GM19025 (cell line): ENCODE results near the gene BTG3.

Experiments used
- ATAC-seq: cut with Tn5 transposase; IDR thresholded peaks from one replicate; pipeline ENCODE4 v1.9.1; 2021; ENCODE audit warnings: mild to moderate bottlenecking, low read depth, moderate library complexity; ENCODE audit not compliant: unreplicated experiment

BTG3 gene

DNA sequence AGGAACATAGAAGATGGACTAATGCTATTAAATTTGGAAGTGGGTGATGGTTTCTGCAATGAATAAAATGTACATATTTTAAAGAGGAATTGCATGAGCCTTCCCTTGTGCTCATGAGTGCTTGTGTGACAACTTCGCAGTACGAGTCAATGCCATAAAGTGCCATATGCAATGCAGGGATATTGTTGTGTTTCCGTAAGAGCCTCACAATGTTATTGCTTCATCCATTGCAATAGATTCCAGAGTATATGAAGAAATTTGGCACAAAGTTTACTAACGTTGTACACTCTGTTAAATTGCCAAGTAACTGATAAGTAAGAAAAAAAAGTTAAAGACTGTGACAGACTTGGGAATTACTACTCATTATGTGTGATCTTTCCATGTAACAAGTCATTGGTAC lies 22.3 kb downstream of the BTG3 start:
- no peak for ATAC-seq

DNA sequence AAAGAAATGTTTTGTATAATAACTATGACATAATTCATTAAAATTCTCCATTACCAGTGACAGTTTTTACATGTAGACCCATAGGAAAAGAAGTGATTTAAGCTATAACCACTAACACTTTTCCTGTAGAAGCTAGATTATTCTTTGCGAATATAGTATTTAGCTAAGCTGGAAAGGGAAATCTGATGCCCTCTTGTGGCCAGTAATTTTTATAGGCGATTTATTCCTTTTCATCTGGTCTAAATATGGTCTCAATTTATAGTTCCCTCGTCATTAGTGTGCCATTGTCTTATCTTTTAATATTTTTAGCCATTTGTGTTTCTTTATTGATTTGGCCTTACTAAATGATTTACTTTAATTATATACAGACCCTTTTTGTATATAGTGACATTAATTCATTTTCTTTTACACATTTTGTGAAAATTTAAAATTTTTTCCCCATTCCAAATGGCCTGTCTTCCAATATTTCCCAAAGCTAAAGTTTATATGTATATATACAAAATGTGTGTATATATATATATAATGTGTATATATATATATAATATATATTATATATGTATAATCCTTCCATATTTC lies 26.7 kb downstream of the BTG3 start:
- ATAC-seq: no peak

DNA sequence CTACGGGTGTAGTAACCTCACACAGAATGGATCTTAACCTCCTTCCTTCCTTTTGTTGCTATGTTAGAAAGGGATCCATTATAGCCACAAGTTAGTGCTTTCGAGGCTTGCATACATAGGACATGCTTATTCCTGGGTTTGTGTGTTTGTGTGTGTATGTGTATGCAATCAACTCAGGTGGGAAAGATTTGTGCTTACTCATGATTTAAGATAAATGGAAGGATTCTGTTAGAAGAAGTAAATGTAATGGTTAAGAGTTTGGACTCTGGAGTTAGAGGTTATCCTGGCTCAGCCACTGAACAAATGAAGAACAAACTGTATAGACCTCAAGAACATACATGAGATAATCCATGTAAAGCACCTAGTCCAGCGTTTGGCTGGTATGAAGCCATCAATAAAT lies 28.8 kb downstream of the BTG3 start:
- no peak for ATAC-seq

DNA sequence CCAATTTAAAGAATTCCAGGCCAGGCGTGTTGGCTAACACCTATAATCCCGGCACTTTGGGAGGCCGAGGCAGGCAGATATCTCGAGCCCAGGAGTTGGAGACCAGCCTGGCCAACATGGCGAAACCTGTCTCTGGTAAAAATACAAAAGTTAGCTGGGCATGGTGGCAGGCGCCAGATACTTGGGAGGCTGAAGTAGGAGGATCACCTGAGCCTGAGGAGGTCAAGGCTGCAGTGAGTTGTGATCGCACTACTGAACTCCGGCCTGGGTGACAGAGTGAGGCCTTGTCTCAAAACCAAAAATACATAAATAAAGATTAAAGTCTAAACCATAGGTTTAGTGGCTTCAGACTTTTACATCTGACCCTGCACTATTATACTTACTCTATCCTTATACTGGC lies 32.4 kb downstream of the BTG3 start:
- no peak for ATAC-seq

DNA sequence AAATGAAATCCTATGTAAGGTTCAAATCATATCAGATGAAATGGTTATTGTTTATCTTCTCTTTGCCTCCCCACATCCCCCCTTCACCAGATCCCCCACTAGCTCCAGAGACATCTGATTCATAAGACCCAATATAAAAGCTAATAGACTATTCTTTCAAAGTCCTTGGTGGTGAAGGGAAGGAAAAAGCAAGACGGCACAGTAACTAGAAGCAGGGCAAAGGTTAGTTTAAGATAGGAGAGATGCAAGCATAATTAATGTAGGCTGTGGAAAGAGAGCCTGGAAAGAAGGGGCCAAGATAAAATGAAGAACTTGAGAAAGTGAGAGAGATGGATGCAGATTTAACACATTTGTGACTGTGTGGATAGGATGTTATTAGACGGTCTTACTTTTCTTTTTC lies 33.8 kb downstream of the BTG3 start:
- ATAC-seq: no peak

DNA sequence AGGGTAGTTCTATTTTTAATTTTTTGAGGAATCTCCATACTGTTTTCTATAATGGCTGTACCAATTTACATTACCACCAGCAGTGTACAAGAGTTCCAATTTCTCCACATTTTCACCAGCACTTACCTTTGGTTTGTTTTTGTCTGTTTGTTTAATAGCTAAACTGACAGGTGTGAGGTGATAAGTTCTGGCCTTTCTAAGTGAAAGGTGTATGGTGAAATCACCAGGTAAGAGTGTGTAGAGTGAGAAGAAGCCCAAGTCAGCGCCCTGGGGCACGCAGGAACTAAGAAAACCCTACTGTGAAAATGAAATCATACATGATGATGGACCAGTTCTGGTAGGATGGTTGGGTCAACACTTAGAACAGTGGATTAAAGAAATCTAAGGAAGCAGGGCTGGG lies 34.5 kb downstream of the BTG3 start:
- no peak for ATAC-seq

DNA sequence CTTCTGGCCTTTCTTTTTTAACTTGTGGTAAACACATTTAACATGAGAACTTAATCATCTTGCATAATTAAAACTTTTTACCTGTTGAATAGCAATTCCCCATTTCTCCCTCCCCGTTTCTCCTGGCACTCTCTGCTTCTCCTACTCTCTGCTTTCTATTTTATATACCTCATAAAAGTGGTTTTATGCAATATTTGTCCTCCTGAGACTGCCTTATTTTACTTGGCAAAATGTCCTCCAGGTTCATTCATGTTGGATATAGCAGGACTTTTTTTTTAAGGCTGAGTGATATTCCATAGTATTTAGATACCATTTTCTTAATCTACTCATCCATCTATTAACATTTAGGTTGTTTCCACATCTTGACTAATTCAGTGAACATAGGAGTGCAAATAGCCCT lies 35.0 kb downstream of the BTG3 start:
- ATAC-seq: no peak

DNA sequence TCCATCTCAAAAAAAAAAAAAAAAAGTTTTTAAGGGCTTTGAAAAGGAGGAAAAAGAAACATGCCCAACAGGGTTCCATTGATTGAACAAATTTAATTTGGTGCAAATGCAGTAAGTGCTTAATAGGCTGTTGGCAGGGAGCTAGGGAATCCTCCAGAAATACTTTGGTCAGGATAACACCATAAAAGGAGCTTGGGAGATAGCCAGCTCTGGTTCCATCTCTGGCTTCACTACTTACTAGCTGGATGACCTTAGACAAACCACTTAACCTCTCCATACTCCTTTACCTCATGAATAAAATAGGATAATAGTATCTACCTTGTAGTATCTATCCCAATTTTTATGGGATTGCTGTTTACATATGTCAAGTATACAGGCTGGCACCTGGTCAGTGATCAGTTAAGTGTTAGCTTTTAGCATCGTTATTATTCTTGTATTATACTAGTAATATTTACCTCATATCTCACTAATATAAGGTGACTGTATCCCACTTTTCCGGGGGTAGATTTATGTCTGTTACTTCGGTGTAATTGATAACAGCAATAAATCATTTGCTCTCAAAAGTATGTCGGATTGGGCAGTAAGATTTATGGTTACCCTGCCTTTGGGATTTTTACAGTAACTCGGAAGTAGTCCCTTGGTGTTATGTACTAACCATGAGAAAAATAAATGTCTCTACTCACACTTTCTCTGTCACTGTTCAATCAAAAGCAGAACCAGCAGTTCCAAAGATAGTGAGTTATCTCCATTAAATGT lies 36.4 kb downstream of the BTG3 start:
- ATAC-seq: no peak

DNA sequence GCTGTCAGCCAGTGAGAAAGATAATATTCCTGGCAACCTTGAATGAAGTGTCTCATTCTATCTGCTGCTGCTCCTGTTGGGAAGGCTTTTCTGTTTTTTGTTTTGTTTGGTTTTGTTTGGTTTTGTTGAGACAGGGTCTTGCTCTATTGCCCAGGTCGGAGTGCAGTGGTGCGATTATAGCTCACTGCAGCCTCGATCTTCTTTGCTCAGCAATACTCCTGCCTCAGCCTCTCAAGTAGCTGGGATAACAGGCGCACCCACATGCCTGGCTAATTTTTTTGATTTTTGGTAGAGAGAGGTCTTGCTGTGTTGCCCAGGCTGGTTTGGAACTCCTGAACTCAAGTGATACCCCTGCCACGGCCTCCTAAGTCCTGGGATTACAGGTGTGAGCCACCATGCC lies 37.6 kb downstream of the BTG3 start:
- no peak for ATAC-seq

DNA sequence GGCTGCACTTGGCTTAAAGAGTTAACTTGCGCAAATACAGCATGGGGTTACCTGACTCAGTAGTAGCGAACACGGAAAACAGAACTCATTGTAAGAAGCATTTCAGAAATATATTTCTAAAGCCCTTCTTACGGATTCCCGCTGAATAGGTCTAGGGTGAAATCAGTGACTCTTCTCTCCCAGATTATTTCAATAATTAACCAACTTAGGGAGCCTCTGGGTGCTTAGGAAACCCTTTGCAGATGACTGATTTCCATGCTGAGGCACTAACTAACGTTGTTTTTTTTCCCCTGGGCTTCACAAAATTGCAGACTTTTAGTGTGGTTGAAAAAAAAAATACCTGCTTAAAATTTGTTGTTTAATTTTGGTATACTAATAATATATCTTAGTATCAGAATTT lies 40.3 kb downstream of the BTG3 start:
- ATAC-seq: no peak

DNA sequence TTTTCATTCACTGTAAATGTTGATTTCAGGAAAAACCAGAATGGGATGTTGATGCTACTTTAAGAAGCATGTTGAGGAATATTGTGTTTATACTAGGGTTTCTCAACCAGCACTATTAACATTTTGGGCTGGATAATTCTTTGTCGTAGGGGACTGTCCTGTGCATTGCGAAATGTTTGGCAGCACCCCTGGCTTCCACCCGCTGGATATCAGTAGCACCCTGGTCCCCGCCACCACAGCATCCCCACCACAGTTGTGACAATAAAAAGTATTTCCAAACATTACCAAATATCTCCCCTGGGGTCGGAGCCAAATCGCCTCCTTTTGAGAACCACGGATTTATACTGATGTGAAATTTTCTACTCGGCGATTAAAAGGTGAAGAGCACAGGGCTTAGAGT lies 41.9 kb downstream of the BTG3 start:
- ATAC-seq: no peak

DNA sequence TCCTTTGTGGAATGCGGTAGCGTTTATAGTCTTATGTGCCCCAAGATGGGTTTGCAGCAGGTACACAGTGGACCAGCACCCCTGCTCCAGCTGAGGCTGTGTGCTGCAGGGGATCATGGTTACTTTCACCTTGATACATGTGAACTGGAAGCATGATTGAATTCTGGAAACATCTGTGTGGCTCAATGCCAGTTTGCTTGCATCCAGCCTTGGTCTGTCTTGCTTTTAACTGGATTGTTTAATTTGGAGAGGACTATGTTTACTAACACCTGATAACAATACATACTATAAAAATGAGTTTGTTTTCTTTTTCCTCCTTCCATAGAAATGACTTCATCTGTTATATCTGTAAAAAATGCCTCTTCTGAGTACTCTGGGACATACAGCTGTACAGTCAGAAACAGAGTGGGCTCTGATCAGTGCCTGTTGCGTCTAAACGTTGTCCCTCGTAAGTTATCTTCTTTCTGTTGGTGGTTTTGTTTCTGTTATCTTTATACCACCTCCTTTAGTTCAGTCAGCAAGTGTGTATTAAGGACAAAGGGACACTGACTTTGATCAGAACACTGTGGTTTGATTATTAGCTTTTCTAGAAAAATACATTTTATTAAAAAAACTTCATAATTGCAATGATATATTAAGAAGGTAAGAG lies 52.2 kb downstream of the BTG3 start:
- ATAC-seq: no peak

DNA sequence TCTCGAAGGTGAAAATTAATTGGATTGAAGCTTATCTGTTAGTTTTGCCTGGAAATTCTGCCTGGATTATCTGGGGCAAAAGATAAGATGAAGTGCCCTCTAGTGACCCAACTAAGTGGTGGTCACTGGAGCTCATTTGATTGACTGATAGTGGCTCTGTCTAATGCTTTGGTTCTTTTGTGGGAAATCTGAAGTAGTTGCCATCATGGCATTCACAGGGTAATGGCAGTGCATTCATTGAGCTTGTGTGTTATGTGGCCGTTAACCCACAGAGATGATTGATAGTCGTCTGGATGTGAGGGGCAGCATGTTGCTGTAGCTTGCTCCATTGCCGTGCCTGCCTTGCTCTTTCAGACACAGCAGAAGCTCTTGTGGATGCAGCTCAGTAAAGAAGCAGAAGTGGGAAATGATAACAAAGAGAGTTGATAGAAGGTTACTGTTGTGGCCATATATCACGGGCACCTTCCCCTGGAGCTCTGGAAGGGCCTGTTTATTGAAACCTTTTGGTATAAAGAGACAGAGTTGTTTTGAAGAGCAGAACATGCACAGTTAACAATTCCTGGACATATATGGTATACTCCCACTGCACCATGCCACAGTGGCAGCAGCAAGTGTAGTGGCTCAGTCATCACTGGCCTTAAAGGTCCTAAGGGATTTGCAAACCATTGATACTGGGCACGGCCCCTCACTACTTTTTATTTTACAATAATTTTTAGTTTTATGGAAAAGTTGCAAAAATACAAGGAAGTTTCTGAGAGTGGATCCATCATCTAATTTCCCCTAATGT lies 57.8 kb downstream of the BTG3 start:
- ATAC-seq: no peak

DNA sequence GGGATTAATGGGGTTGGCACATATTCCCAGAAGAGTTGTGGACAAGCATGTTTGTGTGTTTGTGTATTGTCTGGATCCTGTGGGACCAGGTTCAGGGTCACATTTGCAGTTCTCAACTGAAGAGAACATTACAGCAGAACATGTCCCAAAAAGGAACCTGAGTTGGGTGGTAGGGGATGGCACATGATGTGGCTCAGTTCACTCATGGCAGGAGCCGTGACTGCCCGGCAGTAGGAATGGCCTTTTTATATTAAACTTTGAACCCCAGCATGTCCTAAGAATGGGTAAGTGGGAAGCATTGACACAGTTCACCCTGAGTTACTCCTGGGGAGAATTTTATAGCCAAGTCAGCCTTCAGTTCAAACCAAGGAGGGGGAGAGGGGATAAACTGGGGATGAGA lies 58.6 kb downstream of the BTG3 start:
- ATAC-seq: no peak

DNA sequence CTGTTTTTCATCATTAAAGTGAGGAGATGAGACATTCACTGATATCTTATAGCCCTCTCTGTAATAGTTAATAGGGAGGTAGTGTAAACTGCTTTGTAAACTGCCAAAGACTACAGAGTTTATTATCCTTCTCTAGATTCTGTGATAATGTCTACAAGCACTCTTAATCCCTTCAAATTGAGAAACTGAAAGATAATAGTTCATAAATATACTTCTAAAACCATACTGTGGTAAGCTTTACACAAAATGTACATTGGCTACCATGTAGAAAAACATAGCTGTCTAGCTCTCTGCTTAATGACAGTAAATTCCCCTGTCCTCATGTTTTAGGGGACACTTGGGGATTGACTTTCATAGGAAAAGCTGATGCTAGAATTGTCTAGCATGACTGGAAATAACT lies 60.3 kb downstream of the BTG3 start:
- no peak for ATAC-seq

DNA sequence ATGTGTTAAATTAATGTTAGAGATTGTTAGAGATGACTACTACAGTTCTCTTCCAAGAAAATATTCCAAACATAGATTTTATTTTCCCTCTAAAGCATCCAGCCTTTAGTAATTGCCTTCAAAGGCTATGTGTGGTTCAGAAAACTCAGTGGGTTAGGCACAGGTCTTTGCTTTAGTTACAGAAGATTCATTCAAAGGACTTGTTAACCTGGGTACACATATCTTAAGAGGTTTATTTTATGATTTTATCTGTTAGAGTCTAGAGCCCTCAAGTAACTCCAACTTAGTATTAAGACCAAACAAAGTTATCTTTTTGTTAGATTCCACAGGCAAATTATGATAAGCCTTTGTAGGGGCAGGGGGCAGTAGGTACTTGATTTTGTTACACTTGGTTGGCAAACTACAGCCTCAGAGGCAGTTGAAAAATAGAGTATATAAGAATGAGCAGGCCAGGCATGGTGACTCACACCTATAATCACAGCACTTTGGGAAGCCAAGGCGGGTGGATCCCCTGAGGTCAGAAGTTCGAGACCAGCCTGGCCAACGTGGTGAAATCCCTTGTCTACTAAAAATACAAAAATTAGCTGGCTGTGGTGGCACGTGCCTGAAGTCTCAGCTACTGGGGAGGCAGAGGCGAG lies 61.9 kb downstream of the BTG3 start:
- no peak for ATAC-seq

DNA sequence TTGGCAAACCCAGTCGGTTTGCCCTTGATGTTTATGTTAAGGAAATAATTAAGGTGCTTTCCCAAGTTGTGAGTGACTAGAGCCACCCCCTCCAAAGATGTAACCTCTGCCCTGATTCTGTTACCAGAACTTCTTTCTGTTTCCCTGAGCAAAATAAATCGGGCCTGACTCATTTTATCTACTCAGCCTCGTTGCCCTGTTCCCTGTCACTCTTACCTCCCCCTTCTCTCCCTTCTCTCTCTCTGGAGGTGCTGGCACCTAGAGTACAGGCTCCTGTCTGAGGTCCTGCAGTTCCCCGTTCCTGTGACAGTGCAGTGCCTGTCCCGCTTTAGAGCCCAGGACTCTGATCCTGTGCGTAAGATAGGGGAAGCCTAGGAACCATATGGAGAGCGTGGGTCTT lies 64.4 kb downstream of the BTG3 start:
- ATAC-seq: no peak

DNA sequence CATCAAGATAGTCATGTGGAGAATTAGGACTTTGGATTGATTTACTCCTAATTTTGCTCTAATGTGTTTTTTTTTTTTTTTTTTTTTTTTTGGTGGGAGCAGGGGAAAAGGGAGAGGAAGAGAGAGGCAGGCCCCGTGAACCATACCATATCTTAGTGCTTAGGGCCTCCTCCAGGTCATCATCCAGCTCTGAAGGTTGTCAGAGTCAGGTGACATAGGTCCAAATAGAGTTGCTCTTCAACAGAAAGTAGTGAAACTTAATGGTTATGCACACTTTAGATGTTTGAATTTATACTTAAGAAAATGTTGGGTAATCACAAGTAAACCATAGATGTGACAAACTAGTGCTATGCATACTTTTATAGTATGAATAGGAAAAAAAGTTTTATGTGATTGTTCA lies 67.7 kb downstream of the BTG3 start:
- no peak for ATAC-seq
